ENCODE results near the gene LAMA1. TPM values are rescaled to one million over a fixed set of nuclear protein-coding genes. Genes with fewer than 3 reads are reported as not detected.
"Not testable (repeated sequence)": the region's sequence is repeated elsewhere in the genome, so short reads cannot be mapped to it uniquely, and the experiment has no call there.

The LAMA1 gene
- total and polyA plus RNA-seq, 2 of the 8 experiments (the other 6 are each of a cell fraction or from before 2014, with no cell fraction given) = 30.4 to 48.7 TPM

GRCh38 chr18:6938403-6938802, 179.2 kb downstream of the LAMA1 start:
- DNase-seq (ENCODE audit: low read depth in 1 of 2, low spot score in 2 of 2); H4K5ac ChIP-seq (ENCODE audit: insufficient read length, low read depth, low read length); H3K56ac ChIP-seq (replicated peaks; ENCODE audit: insufficient read length, low read depth, low read length); H2AK5ac ChIP-seq (ENCODE audit: low read depth, low read length); H2BK5ac ChIP-seq (ENCODE audit: low read depth, low read length); H3K4me2 ChIP-seq (ENCODE audit: insufficient read depth in 1 of 2, low read depth in 2 of 2, low read length in 2 of 2); H3K23me2 ChIP-seq (ENCODE audit: low read depth, low read length); H3K23ac ChIP-seq (ENCODE audit: insufficient read length); H3K18ac ChIP-seq (ENCODE audit: extremely low read depth, low read length); H3K9me3 ChIP-seq (ENCODE audit: insufficient read depth in 2 of 2, low read depth in 1 of 2, low read length in 1 of 2); H4K20me1 ChIP-seq (replicated peaks in 1 of 2; ENCODE audit: control insufficient read depth in 1 of 2, insufficient read depth in 2 of 2, low read length in 2 of 2); H3K27ac ChIP-seq (ENCODE audit: low read depth, low read length); POLR2A ChIA-PET (ENCODE audit: partially characterized antibody); H2BK15ac ChIP-seq (ENCODE audit: low read length); H4K8ac ChIP-seq (ENCODE audit: extremely low read depth, insufficient read depth, low read length); H3K4me3 ChIP-seq (ENCODE audit: extremely low read depth in 1 of 4, insufficient read depth in 2 of 4, low read depth in 3 of 4, low read length in 4 of 4); H3K27me3 ChIP-seq (replicated peaks in 1 of 4; ENCODE audit: control insufficient read depth in 3 of 4, extremely low read depth in 1 of 4, insufficient read depth in 3 of 4, low read length in 3 of 4); H3K9ac ChIP-seq (replicated peaks in 1 of 4; ENCODE audit: extremely low read depth in 1 of 4, low read depth in 3 of 4, low read length in 3 of 4); H3K79me1 ChIP-seq (ENCODE audit: low read depth, low read length); H3K4me1 ChIP-seq (replicated peaks in 1 of 4; ENCODE audit: control insufficient read depth in 3 of 4, insufficient read depth in 4 of 4, low read length in 3 of 4); H2BK120ac ChIP-seq (replicated peaks; ENCODE audit: low read depth, low read length); H2BK12ac ChIP-seq (ENCODE audit: low read depth, low read length); H3K14ac ChIP-seq (ENCODE audit: insufficient read length); CTCF ChIA-PET (ENCODE audit: partially characterized antibody); H2AFZ ChIP-seq (ENCODE audit: low read length); H3K4ac ChIP-seq (replicated peaks; ENCODE audit: insufficient read length, low read depth, low read length); FAIRE-seq; H2BK20ac ChIP-seq (ENCODE audit: low read length); H3K79me2 ChIP-seq (ENCODE audit: control insufficient read depth in 1 of 2, insufficient read depth in 2 of 2, low read length in 2 of 2); H4K91ac ChIP-seq (replicated peaks; ENCODE audit: insufficient read length, low read length): not testable (repeated sequence)
- WGBS, 2 experiments (ENCODE audit: extremely low coverage in 1 of 2, insufficient coverage in 1 of 2, insufficient read length in 1 of 2, insufficient replicate concordance in 2 of 2, low coverage in 1 of 2, low lambda C conversion rate in 2 of 2, missing lambda C conversion rate in 1 of 2) = 84% methylated on average over 2 of the region's 2 CpGs; no CpG with 5 or more reads in 1 of the 2 experiments
- H3K36me3 ChIP-seq (ENCODE audit: control insufficient read depth in 2 of 4, insufficient read depth in 4 of 4, low read length in 3 of 4) = peaks cover 3 to 15% (median 10%) of the 10 kb centered on the region in 4 experiments

All from H1 (cell line).